GM12874 (cell line): ENCODE data around the gene EPHA8.

Source experiments
- CTCF ChIP-seq: IDR thresholded peaks from 2 replicates; pipeline ENCODE4 v1.5.1; 2011; ENCODE audit warnings: low read depth, mild to moderate bottlenecking, control low read depth, low read length, moderate library complexity; ENCODE audit not compliant: insufficient read depth

Gene EPHA8

GRCh38 chr1:22567994-22568393, 4.7 kb downstream of the EPHA8 start:
- no peak for TF ChIP-seq CTCF

DNA sequence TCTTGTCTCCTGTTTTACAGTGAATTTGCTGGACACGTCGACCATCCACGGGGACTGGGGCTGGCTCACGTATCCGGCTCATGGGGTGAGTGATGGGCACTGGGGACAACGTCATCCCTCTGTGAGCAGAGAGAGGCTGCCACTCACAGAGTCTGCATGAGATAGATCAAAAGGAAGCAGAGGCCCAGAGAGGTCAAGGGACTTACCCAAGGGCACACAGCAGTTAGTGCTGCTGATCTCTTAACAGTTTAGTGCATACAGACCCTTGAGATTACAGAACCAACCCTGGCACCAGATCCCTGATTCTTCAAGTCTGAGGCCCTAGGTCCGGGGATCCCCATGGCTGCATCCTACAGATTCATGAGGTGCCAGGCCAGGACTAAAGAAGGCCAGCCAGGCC, 6.0 kb downstream of the EPHA8 start:
- TF ChIP-seq CTCF, result no peak

- TF ChIP-seq CTCF, result no peak
These were observed 7.0 kb downstream of the EPHA8 start for GRCh38 chr1:22570140-22570909.

DNA sequence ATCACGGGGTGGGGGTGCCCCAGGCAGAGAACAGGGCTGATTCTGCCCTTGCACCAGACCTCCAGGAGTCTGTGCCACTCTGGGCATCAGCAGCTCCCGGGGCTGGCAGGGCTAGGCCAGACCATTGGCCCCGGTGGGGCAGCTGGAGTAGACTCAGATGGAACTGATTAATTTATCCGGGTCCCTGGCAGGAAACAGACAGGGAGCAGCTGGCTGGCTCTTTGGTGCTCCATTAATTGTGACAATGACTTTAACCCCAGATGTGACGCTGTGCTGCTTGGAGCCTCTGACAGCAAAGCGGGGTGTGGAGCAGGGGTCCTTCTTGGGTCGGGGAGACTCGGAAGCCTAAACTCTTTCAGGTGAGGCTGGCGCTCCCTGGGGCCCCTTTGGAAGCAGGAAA, 9.5 kb downstream of the EPHA8 start:
- no peak for TF ChIP-seq CTCF

GRCh38 chr1:22573237-22573636, 9.9 kb downstream of the EPHA8 start:
- TF ChIP-seq CTCF, result no peak

- TF ChIP-seq CTCF, result no peak
These were observed 12.4 kb downstream of the EPHA8 start for GRCh38 chr1:22575532-22576149.

DNA sequence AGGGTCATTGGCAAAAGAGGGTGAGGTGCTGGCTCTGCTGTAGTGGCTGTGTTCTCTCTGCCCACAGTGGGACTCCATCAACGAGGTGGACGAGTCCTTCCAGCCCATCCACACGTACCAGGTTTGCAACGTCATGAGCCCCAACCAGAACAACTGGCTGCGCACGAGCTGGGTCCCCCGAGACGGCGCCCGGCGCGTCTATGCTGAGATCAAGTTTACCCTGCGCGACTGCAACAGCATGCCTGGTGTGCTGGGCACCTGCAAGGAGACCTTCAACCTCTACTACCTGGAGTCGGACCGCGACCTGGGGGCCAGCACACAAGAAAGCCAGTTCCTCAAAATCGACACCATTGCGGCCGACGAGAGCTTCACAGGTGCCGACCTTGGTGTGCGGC, 12.9 kb downstream of the EPHA8 start:
- no peak for TF ChIP-seq CTCF
